ENCODE results near the gene NFATC2IP. TPM values are rescaled to one million over a fixed set of nuclear protein-coding genes. Genes with fewer than 3 reads are reported as not detected.
"Not testable (repeated sequence)": the region's sequence is repeated elsewhere in the genome, so short reads cannot be mapped to it uniquely, and the experiment has no call there.

The NFATC2IP gene
- total RNA-seq, 2 donors from 2014 or later = 19.5 to 20.2 TPM

GRCh38 chr16:28986046-28986445, 35.3 kb downstream of the NFATC2IP start:
- intact Hi-C loops (cut with DNase I) = no loop called here
- DNase-seq (ENCODE audit: low spot score) = no peak

- intact Hi-C loops (cut with DNase I) = no loop called here
- DNase-seq (ENCODE audit: low spot score) = no peak
Measured at GRCh38 chr16:28986492-28986891, 35.8 kb downstream of the NFATC2IP start.

GRCh38 chr16:28987170-28987853, 36.6 kb downstream of the NFATC2IP start:
- DNase-seq (ENCODE audit: low spot score) = no peak
- intact Hi-C loops (cut with DNase I) = no loop called here

- intact Hi-C loops (cut with DNase I) = no loop called here
- no peak for DNase-seq (ENCODE audit: low spot score)
Measured at GRCh38 chr16:28989363-28989762, 38.6 kb downstream of the NFATC2IP start.

- DNase-seq (ENCODE audit: low spot score) = no peak
- intact Hi-C loops (cut with DNase I) = no loop called here
Measured at GRCh38 chr16:28990375-28991040, 39.8 kb downstream of the NFATC2IP start.

- intact Hi-C loops (cut with DNase I) = no loop called here
- DNase-seq (ENCODE audit: low spot score) = no peak
Measured at GRCh38 chr16:28991687-28992086, 41.0 kb downstream of the NFATC2IP start.

- intact Hi-C loops (cut with DNase I) = no loop called here
- no peak for DNase-seq (ENCODE audit: low spot score)
Measured at GRCh38 chr16:28992496-28992895, 41.8 kb downstream of the NFATC2IP start.

- DNase-seq (ENCODE audit: low spot score) = no peak
- intact Hi-C loops (cut with DNase I) = no loop called here
Measured at GRCh38 chr16:28998837-28999236, 48.1 kb downstream of the NFATC2IP start.

GRCh38 chr16:28999577-28999976, 48.8 kb downstream of the NFATC2IP start:
- intact Hi-C loops (cut with DNase I) = no loop called here
- no peak for DNase-seq (ENCODE audit: low spot score)

- intact Hi-C loops (cut with DNase I) = no loop called here
- no peak for DNase-seq (ENCODE audit: low spot score)
Measured at GRCh38 chr16:29000019-29000418, 49.3 kb downstream of the NFATC2IP start.

- intact Hi-C loops (cut with DNase I); DNase-seq (ENCODE audit: low spot score): not testable (repeated sequence)
Measured at GRCh38 chr16:29004496-29005139, 53.9 kb downstream of the NFATC2IP start.

GRCh38 chr16:29007730-29008593, 57.2 kb downstream of the NFATC2IP start:
- no peak for DNase-seq (ENCODE audit: low spot score)

GRCh38 chr16:29009050-29009837, 58.5 kb downstream of the NFATC2IP start:
- no peak for DNase-seq (ENCODE audit: low spot score)
- intact Hi-C loops (cut with DNase I) = no loop called here

More at GRCh38 chr16:29007730-29008593, 57.2 kb downstream of the NFATC2IP start:
- intact Hi-C loops (cut with DNase I) = no loop called here

- intact Hi-C loops (cut with DNase I) = no loop called here
- no peak for DNase-seq (ENCODE audit: low spot score)
Measured at GRCh38 chr16:29009838-29010166, 59.1 kb downstream of the NFATC2IP start.

- intact Hi-C loops (cut with DNase I) = no loop called here
- no peak for DNase-seq (ENCODE audit: low spot score)
Measured at GRCh38 chr16:29011112-29011511, 60.4 kb downstream of the NFATC2IP start.

GRCh38 chr16:29011851-29012250, 61.1 kb downstream of the NFATC2IP start:
- intact Hi-C loops (cut with DNase I) = no loop called here

GRCh38 chr16:29012913-29013553, 62.3 kb downstream of the NFATC2IP start:
- intact Hi-C loops (cut with DNase I) = no loop called here

More at GRCh38 chr16:29011851-29012250, 61.1 kb downstream of the NFATC2IP start:
- no peak for DNase-seq (ENCODE audit: low spot score)

GRCh38 chr16:29014561-29015069, 63.9 kb downstream of the NFATC2IP start:
- intact Hi-C loops (cut with DNase I) = no loop called here
- no peak for DNase-seq (ENCODE audit: low spot score)

More at GRCh38 chr16:29012913-29013553, 62.3 kb downstream of the NFATC2IP start:
- DNase-seq (ENCODE audit: low spot score) = no peak
